Panc1 (cell line): ENCODE results near the gene ADCY7. TPM values are rescaled to one million over a fixed set of nuclear protein-coding genes. Genes with fewer than 3 reads are reported as not detected.

Source experiments
- ATAC-seq: fragments of 200-7000 bp; cut with Tn5 transposase; 2 replicates; pipeline ENCODE4 v1.9.1; 2020; ENCODE audit warnings: mild to moderate bottlenecking, moderate library complexity
- BruUV-seq: library from RNA; stranded (reverse); fragments of 400-500 nt; replicated peaks from 2 replicates; lab custom pipeline; 2021; lab: Mats Ljungman, UMichigan
- CTCF ChIA-PET: fragments of 300-600 bp; sonication (Branson Sonifier 250); formaldehyde crosslinking; loops from one replicate; lab custom pipeline; 2022; ENCODE audit warnings: antibody characterized with exemption; lab: Charles Lee
- POLR2A ChIA-PET: fragments of 300-600 bp; sonication (Branson Sonifier 250); formaldehyde crosslinking; loops from one replicate; lab custom pipeline; 2022; ENCODE audit warnings: antibody characterized with exemption; lab: Charles Lee
- DNase-seq: peaks from one replicate; pipeline ENCODE4 v3.0.0-alpha.2; 2010; ENCODE audit warnings: low read depth, low spot score
- H3K27ac ChIP-seq: 2 replicates; pipeline ENCODE4 v1.5.1; 2011; ENCODE audit warnings: mild to moderate bottlenecking, low read length, inconsistent platforms
- H3K27me3 ChIP-seq: fragments of 200-500 bp; sonication (Bioruptor generic); 2 replicates; pipeline ENCODE4 v1.6.0; 2014; ENCODE audit warnings: low read length, inconsistent platforms; ENCODE audit not compliant: control insufficient read depth, insufficient read depth
- H3K36me3 ChIP-seq: fragments of 200-500 bp; sonication (Bioruptor generic); 2 replicates; pipeline ENCODE4 v1.5.1; 2014; ENCODE audit warnings: inconsistent platforms, mild to moderate bottlenecking, low read length, moderate library complexity; ENCODE audit not compliant: control insufficient read depth, insufficient read depth
- H3K4me1 ChIP-seq: 2 replicates; pipeline ENCODE4 v1.5.1; 2011; ENCODE audit warnings: inconsistent platforms, mild to moderate bottlenecking, low read length, moderate library complexity; ENCODE audit not compliant: control insufficient read depth, insufficient read depth
- H3K4me3 ChIP-seq, 2 experiments: 2 replicates each; pipeline ENCODE4 v1.5.1; 2011 to 2012; ENCODE audit warnings: low read depth in 2 of 2, low read length in 2 of 2, mild to moderate bottlenecking in 2 of 2, inconsistent platforms in 1 of 2, moderate library complexity in 1 of 2
- H3K9me3 ChIP-seq: fragments of 200-500 bp; sonication (Bioruptor generic); 2 replicates; pipeline ENCODE4 v1.5.1; 2014; ENCODE audit warnings: low read depth, mild to moderate bottlenecking, inconsistent platforms, low read length, moderate library complexity; ENCODE audit not compliant: control insufficient read depth, insufficient read depth
- CTCF ChIP-seq: fragments of 450-650 bp; IDR thresholded peaks from 2 replicates; pipeline ENCODE4 v1.5.1; 2017; ENCODE audit warnings: mild to moderate bottlenecking
- POLR2AphosphoS5 ChIP-seq: IDR thresholded peaks from 2 replicates; pipeline ENCODE4 v1.6.1; 2012; ENCODE audit warnings: mild to moderate bottlenecking, low read depth, low read length, moderate library complexity
- REST ChIP-seq, 2 experiments: IDR thresholded peaks; 2 replicates each; pipeline ENCODE4 v1.6.1; 2011 to 2012; ENCODE audit warnings: low read depth in 2 of 2, control low read depth in 1 of 2, low read length in 1 of 2, mild to moderate bottlenecking in 1 of 2, moderate library complexity in 1 of 2; ENCODE audit not compliant: insufficient read depth in 1 of 2
- SIN3A ChIP-seq: IDR thresholded peaks from 2 replicates; pipeline ENCODE4 v1.6.1; 2012; ENCODE audit warnings: low read depth, mild to moderate bottlenecking, low read length, moderate library complexity, borderline replicate concordance; ENCODE audit not compliant: insufficient read depth
- TCF7L2 ChIP-seq: IDR thresholded peaks from 2 replicates; pipeline ENCODE4 v1.6.1; 2011; ENCODE audit warnings: mild to moderate bottlenecking, low read depth, low read length, inconsistent platforms
- in situ Hi-C: cut with HindIII; loops from 2 replicates; pipeline ENCODE4 v1.10.0; 2016; ENCODE audit warnings: low sequenced_read_pairs, low pct_unique_long_range_greater_than_20kb
- intact Hi-C: fragments of 100-400 bp; cut with micrococcal nuclease; formaldehyde crosslinking; loops from one replicate; pipeline ENCODE4 v1.10.0; 2022; ENCODE audit not compliant: unreplicated experiment
- total RNA-seq: library from RNA; stranded (reverse); gene quantifications from one replicate; pipeline ENCODE4 v1.2.1, GENCODE V29; 2021; ENCODE audit not compliant: unreplicated experiment

Gene ADCY7
- total RNA-seq, 1 experiment from 2014 or later, result 6.3 TPM

GRCh38 chr16:50267151-50267631 is 840 bp downstream of the ADCY7 start:
- no peak overlapping the region for H3K27ac ChIP-seq
- in situ Hi-C loops, result no loop called here
- no peaks in the 10 kb centered on the region for H3K9me3 ChIP-seq
- TF ChIP-seq CTCF (no peak), SIN3A (no peak), REST (IDR thresholded peaks at IDR 0.05; ENCODE audit: insufficient read depth in 1 of 2, low read depth in 2 of 2, low read length in 1 of 2) (no peak), POLR2AphosphoS5 (no peak), TCF7L2 (no peak)
- H3K27me3 ChIP-seq, result no peaks in the 10 kb centered on the region
- ChIA-PET CTCF (no interaction called here), POLR2A (interaction anchor here (0.6 kb wide), 1 partner anchor 12 kb away, joined by 8 read pairs; no protein-coding TSS in a partner anchor)
- H3K4me1 ChIP-seq, result peaks cover 6% of the 10 kb centered on the region
- no peak for ATAC-seq
- no TSS peak for BruUV-seq
- no peak overlapping the region; a peak in 1 of 4 replicates for H3K4me3 ChIP-seq
- H3K36me3 ChIP-seq, result no peaks in the 10 kb centered on the region
- DNase-seq, result no peak
- intact Hi-C loops, result no loop called here

GRCh38 chr16:50267651-50268050 is 1.3 kb downstream of the ADCY7 start:
- no TSS peak for BruUV-seq
- ChIA-PET CTCF (no interaction called here), POLR2A (interaction anchor here (0.6 kb wide), 2 partner anchors 9 to 13 kb away, joined by 3 to 8 read pairs; no protein-coding TSS in a partner anchor)
- no peak for DNase-seq
- TF ChIP-seq REST (IDR thresholded peaks at IDR 0.05; ENCODE audit: insufficient read depth in 1 of 2, low read depth in 2 of 2, low read length in 1 of 2), result no peak
- no peak for TF ChIP-seq TCF7L2
- TF ChIP-seq CTCF, result no peak
- no peak for TF ChIP-seq SIN3A
- TF ChIP-seq POLR2AphosphoS5, result no peak
- intact Hi-C loops, result no loop called here
- ATAC-seq, result no peak
- no peaks in the 10 kb centered on the region for H3K36me3 ChIP-seq
- no peak overlapping the region for H3K27ac ChIP-seq
- no peaks in the 10 kb centered on the region for H3K27me3 ChIP-seq
- peaks cover 6% of the 10 kb centered on the region for H3K4me1 ChIP-seq
- H3K9me3 ChIP-seq, result no peaks in the 10 kb centered on the region
- H3K4me3 ChIP-seq, result no peak overlapping the region
- in situ Hi-C loops, result no loop called here
